B cell (primary cell): ENCODE data around the gene PICK1. TPM values are rescaled to one million over a fixed set of nuclear protein-coding genes. Genes with fewer than 3 reads are reported as not detected.

ENCODE experiments used
- ATAC-seq: fragments of 200-7000 bp; cut with Tn5 transposase; one replicate; pipeline ENCODE4 v1.10.0; 2021; ENCODE audit warnings: low read depth, mild to moderate bottlenecking, moderate number of reproducible peaks, moderate library complexity
- CTCF ChIA-PET: fragments of 350-600 bp; sonication (Branson Sonifier 250); formaldehyde crosslinking; loops from one replicate; lab custom pipeline; 2021; ENCODE audit warnings: antibody characterized with exemption, inconsistent platforms; lab: Charles Lee
- POLR2A ChIA-PET: fragments of 350-600 bp; sonication (Branson Sonifier 250); formaldehyde crosslinking; loops from one replicate; lab custom pipeline; 2021; ENCODE audit warnings: antibody characterized with exemption; lab: Charles Lee
- DNase-seq: peaks from one replicate; pipeline ENCODE4 v3.0.0; 2013
- H2AFZ ChIP-seq: 2 replicates; pipeline ENCODE4 v1.6.1; 2012; ENCODE audit warnings: mild to moderate bottlenecking, low read depth, low read length; ENCODE audit not compliant: insufficient read depth, poor library complexity, severe bottlenecking
- H3K27ac ChIP-seq, 2 donors: 1 replicate in 1 of 2; 2 replicates in 1 of 2; pipeline ENCODE4 v1.5.1; 2012 to 2013; ENCODE audit warnings: low read length in 2 of 2, mild to moderate bottlenecking in 2 of 2, moderate library complexity in 1 of 2
- H3K27me3 ChIP-seq, 4 experiments: fragments of 200-600 bp in 1 of 4; sonication (generic) in 1 of 4; replicated peaks in 1 of 4; 1 replicate in 2 of 4; 2 replicates in 2 of 4; pipeline versions ENCODE4 v1.6.1 to v1.7.0; 2013 to 2016; ENCODE audit warnings: low read length in 3 of 4, mild to moderate bottlenecking in 2 of 4, mixed read lengths in 1 of 4, moderate library complexity in 1 of 4; ENCODE audit not compliant: insufficient read depth in 4 of 4, control insufficient read depth in 3 of 4; ENCODE audit errors: control extremely low read depth in 1 of 4
- H3K36me3 ChIP-seq, 2 experiments: replicated peaks in 1 of 2; 1 replicate in 1 of 2; 2 replicates in 1 of 2; pipeline versions ENCODE4 v1.6.1 to v1.7.1; 2013; ENCODE audit warnings: low read length in 1 of 2; ENCODE audit not compliant: insufficient read depth in 2 of 2, control insufficient read depth in 1 of 2; ENCODE audit errors: control extremely low read depth in 1 of 2, extremely low read depth in 1 of 2
- H3K4me1 ChIP-seq, 2 donors: fragments of 200-600 bp in 1 of 2; sonication (generic) in 1 of 2; 1 replicate in 1 of 2; 2 replicates in 1 of 2; pipeline versions ENCODE4 v1.5.1 to v1.6.1; 2013 to 2017; ENCODE audit warnings: low read length in 2 of 2; ENCODE audit not compliant: control insufficient read depth in 2 of 2, insufficient read depth in 2 of 2
- H3K4me2 ChIP-seq: replicated peaks from 2 replicates; pipeline ENCODE3; 2012; ENCODE audit warnings: mild to moderate bottlenecking, low read depth, low read length; ENCODE audit not compliant: poor library complexity, severe bottlenecking
- H3K4me3 ChIP-seq, 5 experiments: fragments of 200-600 bp in 1 of 5; sonication (generic) in 1 of 5; 1 replicate in 3 of 5; 2 replicates in 2 of 5; pipeline versions ENCODE4 v1.5.1 to v1.7.0; 2011 to 2016; ENCODE audit warnings: low read length in 4 of 5, mild to moderate bottlenecking in 4 of 5, low read depth in 2 of 5, control low read depth in 1 of 5, moderate library complexity in 1 of 5; ENCODE audit not compliant: insufficient read depth in 1 of 5; ENCODE audit errors: control extremely low read depth in 1 of 5, extremely low read depth in 1 of 5
- H3K79me2 ChIP-seq: fragments of 200-600 bp; sonication (generic); one replicate; pipeline ENCODE4 v1.6.0; 2016; ENCODE audit warnings: low read length; ENCODE audit not compliant: control insufficient read depth, insufficient read depth
- H3K9ac ChIP-seq: fragments of 200-600 bp; sonication (generic); 2 replicates; pipeline ENCODE4 v1.6.1; 2017; ENCODE audit warnings: mild to moderate bottlenecking, low read length, moderate library complexity
- H3K9me3 ChIP-seq, 3 donors: one replicate each; pipeline versions ENCODE4 v1.6.1 to v1.7.1; 2013; ENCODE audit warnings: low read length in 2 of 3; ENCODE audit not compliant: control insufficient read depth in 2 of 3, insufficient read depth in 1 of 3; ENCODE audit errors: control extremely low read depth in 1 of 3
- H4K20me1 ChIP-seq: 2 replicates; pipeline ENCODE4 v1.6.0; 2012; ENCODE audit warnings: mild to moderate bottlenecking, low read length; ENCODE audit not compliant: insufficient read depth, control insufficient read depth, poor library complexity, severe bottlenecking
- H3K27ac Mint-ChIP-seq: one replicate; pipeline ENCODE4 v1.8.0; 2021; ENCODE audit warnings: mixed read lengths
- H3K27me3 Mint-ChIP-seq: one replicate; pipeline ENCODE4 v1.8.0; 2021; ENCODE audit warnings: mixed read lengths
- H3K4me1 Mint-ChIP-seq: one replicate; pipeline ENCODE4 v1.8.0; 2021; ENCODE audit warnings: mixed read lengths
- H3K4me3 Mint-ChIP-seq: one replicate; pipeline ENCODE4 v1.8.0; 2021; ENCODE audit warnings: mixed read lengths
- H3K9me3 Mint-ChIP-seq: one replicate; pipeline ENCODE4 v1.8.0; 2022; ENCODE audit warnings: mixed read lengths; ENCODE audit not compliant: insufficient read depth
- EZH2 ChIP-seq: IDR thresholded peaks from 2 replicates; pipeline ENCODE4 v1.6.1; 2012; ENCODE audit warnings: borderline replicate concordance, low read depth, mild to moderate bottlenecking, moderate library complexity, low read length; ENCODE audit not compliant: insufficient read depth, poor library complexity, severe bottlenecking
- WGBS: methylation state at CpG from one replicate; pipeline ENCODE4 v1.1.5; 2013; ENCODE audit warnings: missing lambda C conversion rate; ENCODE audit not compliant: insufficient coverage; 5-methylcytosine and 5-hydroxymethylcytosine counted together
- intact Hi-C: fragments of 100-400 bp; cut with micrococcal nuclease; formaldehyde crosslinking; loops from one replicate; pipeline ENCODE4 v1.10.0; 2022
- polyA plus RNA-seq: library from polyadenylated mRNA; depleted of rRNA; stranded (reverse); fragments of >200 nt; gene quantifications from 2 replicates; pipeline ENCODE4 v1.2.3, GENCODE V29; 2012
- total RNA-seq, 2 donors: library from RNA; stranded (reverse); fragments of 120-200 nt in 1 of 2; gene quantifications; 1 replicate in 1 of 2; 2 replicates in 1 of 2; pipeline versions ENCODE4 v1.2.3 to v1.2.4, GENCODE V29; 2013 to 2022
- TF ChIP-seq, protein P1 (sequence below): fragments of 200-600 bp; IDR thresholded peaks from one replicate; pipeline ENCODE4 v1.8.0; 2022; ENCODE audit warnings: antibody characterized with exemption, mild to moderate bottlenecking

Gene PICK1
- total and polyA plus RNA-seq, 2 donors (not counting 1 experiment from before 2014, with no cell fraction given), result 34.2 to 37.4 TPM

DNA sequence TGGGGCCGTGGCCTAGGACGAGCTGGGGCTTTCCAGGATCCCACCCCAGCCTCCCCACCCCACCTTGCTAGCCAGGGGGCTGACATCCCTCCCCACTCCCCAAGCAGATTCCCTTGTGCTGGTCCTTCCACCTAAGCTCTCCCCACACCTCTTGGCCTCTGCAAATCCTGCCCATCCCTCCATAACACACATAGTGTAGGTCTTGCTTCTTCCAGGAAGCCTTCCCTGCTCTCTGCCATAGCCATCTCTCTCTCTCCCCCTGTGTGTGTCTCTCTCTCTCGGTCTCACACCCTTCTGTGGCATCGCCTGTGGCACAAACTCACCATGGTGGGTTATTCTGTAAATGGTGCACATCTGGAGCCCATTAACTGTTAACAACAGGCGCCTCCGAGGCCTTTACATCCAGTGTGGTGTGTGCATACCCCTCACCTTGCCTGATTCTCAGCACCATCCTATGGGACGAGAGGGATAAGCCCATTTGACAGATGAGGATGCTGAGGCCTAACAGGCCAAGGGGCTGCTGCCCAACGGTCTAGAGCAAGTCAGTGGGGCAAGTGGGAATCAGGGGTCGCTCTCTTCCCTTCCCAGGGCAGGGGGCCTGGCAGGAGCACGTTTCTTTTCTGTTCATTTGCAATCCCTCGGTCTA is 22.2 kb upstream of the PICK1 start:
- DNase-seq (no peak), ATAC-seq (no peak)
- H3K4me3 ChIP-seq, result no peak overlapping the region
- WGBS, result 88% methylated on average over 9 of the region's 11 CpGs
- H3K27me3 ChIP-seq, result no peaks in the 10 kb centered on the region
- intact Hi-C loops, result no loop called here
- H3K4me2 ChIP-seq, result no peak overlapping the region
- no peaks in the 10 kb centered on the region for H3K79me2 ChIP-seq
- POLR2A ChIA-PET, result no interaction called here
- Mint-ChIP-seq H3K27me3 (peaks cover 7% of the 10 kb centered on the region), H3K4me1 (no peaks in the 10 kb centered on the region), H3K27ac (no peak overlapping the region), H3K4me3 (no peak overlapping the region), H3K9me3 (no peaks in the 10 kb centered on the region)
- no peaks in the 10 kb centered on the region for H3K9me3 ChIP-seq
- no peaks in the 10 kb centered on the region for H4K20me1 ChIP-seq
- no peaks in the 10 kb centered on the region for H3K36me3 ChIP-seq
- H3K9ac ChIP-seq, result no peak overlapping the region
- no peaks in the 10 kb centered on the region for H3K4me1 ChIP-seq
- H3K27ac ChIP-seq, result no peak overlapping the region
- TF ChIP-seq, protein P1, sequence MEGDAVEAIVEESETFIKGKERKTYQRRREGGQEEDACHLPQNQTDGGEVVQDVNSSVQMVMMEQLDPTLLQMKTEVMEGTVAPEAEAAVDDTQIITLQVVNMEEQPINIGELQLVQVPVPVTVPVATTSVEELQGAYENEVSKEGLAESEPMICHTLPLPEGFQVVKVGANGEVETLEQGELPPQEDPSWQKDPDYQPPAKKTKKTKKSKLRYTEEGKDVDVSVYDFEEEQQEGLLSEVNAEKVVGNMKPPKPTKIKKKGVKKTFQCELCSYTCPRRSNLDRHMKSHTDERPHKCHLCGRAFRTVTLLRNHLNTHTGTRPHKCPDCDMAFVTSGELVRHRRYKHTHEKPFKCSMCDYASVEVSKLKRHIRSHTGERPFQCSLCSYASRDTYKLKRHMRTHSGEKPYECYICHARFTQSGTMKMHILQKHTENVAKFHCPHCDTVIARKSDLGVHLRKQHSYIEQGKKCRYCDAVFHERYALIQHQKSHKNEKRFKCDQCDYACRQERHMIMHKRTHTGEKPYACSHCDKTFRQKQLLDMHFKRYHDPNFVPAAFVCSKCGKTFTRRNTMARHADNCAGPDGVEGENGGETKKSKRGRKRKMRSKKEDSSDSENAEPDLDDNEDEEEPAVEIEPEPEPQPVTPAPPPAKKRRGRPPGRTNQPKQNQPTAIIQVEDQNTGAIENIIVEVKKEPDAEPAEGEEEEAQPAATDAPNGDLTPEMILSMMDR, result no peak
- no peak for TF ChIP-seq EZH2
- CTCF ChIA-PET, result no interaction called here
- H2AFZ ChIP-seq, result no peak overlapping the region

DNA sequence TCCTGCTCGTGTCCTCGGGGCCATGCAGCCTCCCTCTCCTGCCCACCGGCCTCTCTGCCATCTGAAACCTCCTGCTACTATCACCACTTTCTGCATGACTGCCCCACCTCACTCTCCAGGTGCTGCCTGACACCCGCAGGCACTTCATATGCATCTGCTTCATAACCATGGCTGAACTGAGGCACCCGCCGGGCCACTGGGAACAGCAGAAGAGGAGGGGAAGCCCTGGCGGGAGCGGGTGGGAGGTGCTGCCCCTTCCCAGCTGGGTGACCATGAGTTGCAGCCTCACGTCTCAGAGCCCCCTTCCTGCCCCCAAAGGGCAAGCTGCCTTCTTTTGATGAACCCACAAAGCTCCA is 21.7 kb upstream of the PICK1 start:
- ATAC-seq (no peak), DNase-seq (no peak)
- no peak overlapping the region for H2AFZ ChIP-seq
- H3K27me3 Mint-ChIP-seq, result peaks cover 10% of the 10 kb centered on the region
- POLR2A ChIA-PET, result no interaction called here
- WGBS, result 69% methylated on average over 6 of the region's 9 CpGs
- no peaks in the 10 kb centered on the region for H3K79me2 ChIP-seq
- no peak overlapping the region for H3K4me3 ChIP-seq
- H3K27ac Mint-ChIP-seq, result no peak overlapping the region
- CTCF ChIA-PET, result no interaction called here
- no peaks in the 10 kb centered on the region for H4K20me1 ChIP-seq
- TF ChIP-seq EZH2, result no peak
- TF ChIP-seq, protein P1, result no peak
- H3K4me2 ChIP-seq, result no peak overlapping the region
- no peaks in the 10 kb centered on the region for H3K9me3 ChIP-seq
- no peak overlapping the region for H3K9ac ChIP-seq
- intact Hi-C loops, result no loop called here
- no peaks in the 10 kb centered on the region for H3K9me3 Mint-ChIP-seq
- H3K4me3 Mint-ChIP-seq, result no peak overlapping the region
- no peaks in the 10 kb centered on the region for H3K27me3 ChIP-seq
- H3K36me3 ChIP-seq, result no peaks in the 10 kb centered on the region
- no peaks in the 10 kb centered on the region for H3K4me1 ChIP-seq
- no peak overlapping the region for H3K27ac ChIP-seq
- no peaks in the 10 kb centered on the region for H3K4me1 Mint-ChIP-seq
